GM18526 (cell line): Measurements from ENCODE around the gene GRAMD2B.

ENCODE experiments used
- POLR2A ChIP-seq: IDR thresholded peaks from 3 replicates; pipeline ENCODE4 v1.6.1; 2011; ENCODE audit not compliant: insufficient read length; ENCODE audit errors: extremely low read depth

Gene GRAMD2B

DNA sequence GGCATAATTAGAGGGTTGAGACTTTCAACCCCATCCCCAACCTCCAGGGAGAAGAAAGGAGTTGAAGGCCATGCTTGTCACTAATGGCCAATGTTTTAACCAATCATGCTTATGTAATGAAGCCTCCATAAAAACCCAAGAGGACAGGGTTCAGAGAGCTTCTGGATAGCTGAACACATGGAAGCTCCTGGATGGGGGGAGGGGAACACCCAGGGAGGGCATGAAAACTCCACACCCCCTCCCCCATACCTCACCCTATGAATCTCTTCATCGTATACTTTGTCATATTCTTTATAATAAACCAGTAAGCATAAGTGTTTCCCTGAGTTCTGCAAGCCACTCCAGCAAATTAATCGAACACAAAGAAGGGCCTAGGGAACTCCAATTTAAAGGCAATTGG, 90.1 kb downstream of the GRAMD2B start:
- TF ChIP-seq POLR2A, result no peak

DNA sequence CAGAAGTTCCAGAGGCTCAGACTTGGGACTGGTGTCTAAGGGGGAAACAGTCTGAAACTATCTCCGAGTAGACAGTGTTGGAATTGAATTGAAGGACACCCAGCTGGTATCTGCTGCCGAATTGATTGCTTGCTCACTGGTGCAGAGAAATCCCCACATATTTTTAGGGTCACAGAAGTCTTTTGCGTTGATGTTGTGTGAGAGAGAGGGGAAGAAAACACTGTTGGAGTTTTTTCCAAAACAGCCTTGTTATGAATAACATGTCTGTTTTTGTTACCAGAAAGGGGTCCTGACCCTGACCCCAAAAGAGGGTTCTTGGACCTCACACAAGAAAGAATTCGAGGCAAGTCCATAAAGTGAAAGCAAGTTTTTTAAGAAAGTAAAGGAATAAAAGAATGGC, 90.5 kb downstream of the GRAMD2B start:
- no peak for TF ChIP-seq POLR2A

DNA sequence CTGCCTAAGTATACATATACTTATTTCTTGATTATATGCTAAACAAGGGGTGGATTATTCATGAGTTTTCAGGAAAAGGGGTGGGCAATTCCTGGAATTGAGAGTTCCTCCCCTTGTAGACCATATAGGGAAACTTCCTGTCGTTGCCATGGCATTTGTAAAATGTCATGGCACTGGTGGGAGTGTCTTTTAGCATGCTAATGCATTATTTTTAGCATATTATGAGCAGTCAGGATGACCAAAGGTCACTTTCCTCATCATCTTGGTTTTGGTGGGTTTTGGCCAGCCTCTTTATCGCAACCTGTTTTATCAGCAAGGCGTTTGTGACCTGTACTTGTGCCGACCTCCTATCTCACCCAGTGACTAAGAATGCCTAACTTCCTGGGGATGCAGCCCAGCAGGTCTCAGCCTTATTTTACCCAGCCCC, 90.9 kb downstream of the GRAMD2B start:
- no peak for TF ChIP-seq POLR2A

DNA sequence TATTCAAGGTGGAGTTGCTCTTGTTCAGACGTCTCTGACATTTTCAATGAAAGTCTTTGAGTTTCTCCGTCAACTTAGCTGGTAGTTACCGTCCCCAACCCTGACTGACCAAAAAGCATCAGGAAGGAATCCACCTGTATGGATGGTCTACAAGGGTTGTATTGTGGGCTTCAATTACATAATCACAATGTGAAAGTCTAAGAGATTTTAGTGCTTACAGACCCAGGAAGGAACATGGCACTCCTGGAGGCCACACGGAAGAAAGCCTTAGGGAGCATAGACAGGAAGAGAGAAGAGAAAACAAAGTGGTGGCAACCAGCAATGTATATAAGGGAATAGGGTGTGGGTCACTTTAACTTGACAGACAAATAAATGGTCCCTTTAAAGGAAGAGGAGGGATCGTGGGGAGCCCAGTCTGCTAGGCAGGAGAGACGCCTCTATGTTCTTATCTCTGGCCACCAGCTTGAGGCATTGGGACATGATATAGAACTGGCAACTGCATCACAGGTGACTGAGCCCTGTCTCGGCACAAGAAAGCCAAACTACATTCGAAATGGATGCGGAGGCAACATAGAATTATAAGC, 91.4 kb downstream of the GRAMD2B start:
- TF ChIP-seq POLR2A, result no peak

DNA sequence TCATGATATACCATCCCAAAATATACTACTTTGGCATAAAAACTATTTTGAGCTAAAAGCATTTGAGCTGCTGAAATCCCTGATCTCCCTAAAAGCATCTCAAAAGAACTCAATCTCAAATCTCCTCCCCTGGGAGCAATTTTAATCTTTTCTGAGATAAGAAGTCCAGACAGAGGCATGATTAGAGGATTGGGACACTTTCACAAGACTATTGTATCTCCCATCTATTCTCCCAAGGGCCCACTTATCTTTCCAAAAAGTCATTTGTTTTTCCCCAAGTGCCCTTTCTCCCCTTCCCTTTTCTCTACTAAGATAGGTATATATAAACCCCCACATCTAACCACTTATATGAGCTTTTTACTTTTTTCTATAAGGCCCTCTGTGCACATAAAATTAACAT, 92.1 kb downstream of the GRAMD2B start:
- TF ChIP-seq POLR2A, result no peak

DNA sequence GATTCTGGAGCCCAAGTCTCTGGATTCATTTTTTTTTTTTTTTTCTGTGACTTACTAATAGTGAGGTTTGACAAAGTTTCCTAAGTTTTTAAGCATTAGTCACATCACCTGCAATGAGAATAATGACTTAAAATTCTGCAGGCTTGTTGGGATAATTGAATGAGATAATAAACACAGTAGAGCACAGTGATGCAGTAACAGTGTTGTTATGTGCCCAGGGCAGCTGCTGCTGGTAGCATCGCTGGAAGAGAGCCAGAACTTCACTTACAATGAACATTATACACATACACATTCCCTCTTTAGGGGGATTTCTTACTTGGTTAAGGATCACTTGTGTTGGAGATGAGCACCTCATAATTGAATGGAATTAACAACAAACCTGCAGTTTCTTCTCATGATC, 92.9 kb downstream of the GRAMD2B start:
- no peak for TF ChIP-seq POLR2A

DNA sequence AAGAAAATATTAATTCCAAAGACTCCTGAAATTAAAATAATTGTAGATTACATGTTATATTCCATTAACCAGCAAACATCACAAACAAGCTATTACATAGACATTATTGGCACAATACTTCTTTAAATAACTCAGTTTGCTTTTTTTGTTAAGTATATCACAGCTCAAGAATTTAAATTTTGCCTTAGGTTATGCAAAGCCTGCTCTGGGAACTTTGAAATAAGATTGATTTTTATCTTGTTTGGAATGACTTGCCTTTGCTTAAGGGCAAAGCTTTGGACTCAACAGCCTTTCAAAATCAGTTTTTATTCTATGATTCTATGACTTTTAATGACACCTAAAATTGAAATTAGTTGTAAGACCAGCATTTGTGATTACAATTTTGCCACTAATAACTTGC, 93.6 kb downstream of the GRAMD2B start:
- no peak for TF ChIP-seq POLR2A

DNA sequence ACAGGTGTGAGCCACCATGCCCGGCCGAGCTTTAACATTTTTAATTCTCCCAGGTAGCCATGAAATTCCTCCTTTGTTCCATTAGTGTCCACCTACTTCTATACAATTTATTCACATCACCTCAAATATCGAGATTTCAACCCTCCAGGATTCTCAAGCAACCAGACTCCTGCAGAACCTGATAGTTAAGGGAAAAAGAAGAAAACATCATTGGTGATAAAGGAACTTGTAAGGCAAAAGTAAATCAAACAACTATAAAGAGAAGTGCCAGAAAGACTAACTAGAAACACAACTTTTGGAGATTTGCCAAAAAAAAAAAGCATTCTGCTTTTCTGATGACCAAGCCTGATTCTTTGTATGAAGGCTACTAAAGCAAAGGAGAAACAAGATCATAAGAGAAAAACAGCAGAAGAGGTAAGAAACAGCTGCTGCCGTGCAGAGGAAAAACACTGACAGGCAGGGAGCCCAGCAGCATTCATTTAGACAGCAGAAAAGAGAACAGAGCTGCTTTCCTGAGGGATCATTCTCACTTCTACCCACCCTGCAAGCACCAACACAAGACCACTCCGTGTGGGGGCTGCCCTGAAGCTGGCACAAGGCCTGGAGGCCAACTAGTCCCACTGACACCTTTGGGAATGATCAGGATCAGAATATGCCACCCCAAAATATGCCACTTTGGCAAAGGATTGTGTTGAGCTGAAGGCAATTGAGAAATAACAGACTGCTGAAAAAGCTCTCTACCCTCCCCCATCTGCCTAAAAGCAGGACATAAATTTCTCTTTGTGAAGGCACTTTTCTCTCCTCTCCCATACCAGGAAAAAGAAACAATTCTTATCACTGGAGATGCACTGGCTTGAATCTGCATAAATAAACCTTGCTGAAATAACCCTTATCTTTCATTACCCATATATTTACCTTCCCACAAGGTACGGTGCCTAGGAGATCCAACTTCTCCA, 96.7 kb downstream of the GRAMD2B start:
- TF ChIP-seq POLR2A, result no peak

DNA sequence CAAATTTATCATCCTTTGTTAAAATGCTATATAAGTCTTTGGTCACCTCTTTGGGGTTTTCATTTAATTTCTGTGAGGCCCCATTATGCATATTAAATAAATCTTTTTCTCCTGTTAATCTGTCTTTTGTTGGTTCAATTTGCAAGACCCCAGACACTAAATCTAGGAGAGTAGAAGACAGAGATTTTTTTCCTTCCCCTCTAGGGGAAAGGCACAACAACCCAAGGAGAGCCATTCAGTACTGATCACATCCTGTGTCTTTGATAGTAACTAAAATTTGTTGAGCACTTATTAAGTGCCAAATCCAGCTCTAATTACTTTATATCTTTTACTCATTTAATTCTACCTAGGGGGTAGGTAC, 97.4 kb downstream of the GRAMD2B start:
- TF ChIP-seq POLR2A, result no peak

DNA sequence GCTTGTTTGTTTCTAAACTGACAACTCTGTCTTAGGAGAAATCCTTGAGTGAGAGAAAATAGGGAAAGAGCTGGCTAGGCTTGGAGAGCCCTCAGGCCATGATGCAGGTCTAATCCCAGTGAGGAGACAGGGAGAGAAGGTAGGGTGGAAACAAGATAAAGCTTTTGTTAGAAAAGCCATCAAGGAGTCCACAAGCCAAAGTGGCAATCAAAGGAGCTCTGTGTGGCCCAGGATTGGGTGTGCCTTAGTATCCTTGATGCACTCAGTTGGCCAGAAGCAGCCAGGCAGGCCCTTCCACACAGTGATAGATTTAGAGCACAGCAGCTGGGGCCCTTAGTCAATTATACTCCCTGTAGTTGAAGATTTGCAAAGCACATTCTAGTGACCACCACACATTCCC, 97.9 kb downstream of the GRAMD2B start:
- no peak for TF ChIP-seq POLR2A

DNA sequence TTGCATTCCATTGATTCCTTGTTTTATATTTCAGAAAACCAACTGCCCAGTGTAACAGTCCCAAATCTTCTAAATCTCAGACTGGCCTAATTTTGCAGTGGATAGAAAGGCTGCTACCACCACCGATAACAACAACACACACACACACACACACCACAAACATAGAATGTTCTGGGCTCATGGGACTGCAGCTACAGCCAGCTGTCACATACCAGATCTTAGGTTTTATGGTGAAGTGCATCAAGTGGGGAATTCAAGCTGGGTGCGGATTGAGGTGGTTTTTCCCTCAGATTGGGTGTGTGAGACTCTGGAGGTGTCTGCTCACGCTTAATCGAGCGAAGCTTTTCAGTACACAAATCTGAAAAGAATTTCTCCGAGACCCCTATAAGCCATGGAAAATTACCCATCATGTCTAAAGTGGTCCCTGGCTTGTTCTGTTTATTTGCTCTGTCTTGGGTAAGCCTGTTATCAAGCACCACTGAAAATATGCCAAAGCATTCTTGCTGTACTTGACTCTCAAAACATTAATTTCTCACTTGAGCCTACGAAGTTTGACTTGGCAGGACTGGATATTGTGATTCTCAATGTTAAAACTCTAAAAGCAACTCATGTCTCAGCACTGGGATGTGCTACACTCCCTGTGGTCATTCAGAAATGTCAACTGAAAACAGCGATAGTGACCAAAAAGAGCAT, 100.8 kb downstream of the GRAMD2B start:
- no peak for TF ChIP-seq POLR2A

DNA sequence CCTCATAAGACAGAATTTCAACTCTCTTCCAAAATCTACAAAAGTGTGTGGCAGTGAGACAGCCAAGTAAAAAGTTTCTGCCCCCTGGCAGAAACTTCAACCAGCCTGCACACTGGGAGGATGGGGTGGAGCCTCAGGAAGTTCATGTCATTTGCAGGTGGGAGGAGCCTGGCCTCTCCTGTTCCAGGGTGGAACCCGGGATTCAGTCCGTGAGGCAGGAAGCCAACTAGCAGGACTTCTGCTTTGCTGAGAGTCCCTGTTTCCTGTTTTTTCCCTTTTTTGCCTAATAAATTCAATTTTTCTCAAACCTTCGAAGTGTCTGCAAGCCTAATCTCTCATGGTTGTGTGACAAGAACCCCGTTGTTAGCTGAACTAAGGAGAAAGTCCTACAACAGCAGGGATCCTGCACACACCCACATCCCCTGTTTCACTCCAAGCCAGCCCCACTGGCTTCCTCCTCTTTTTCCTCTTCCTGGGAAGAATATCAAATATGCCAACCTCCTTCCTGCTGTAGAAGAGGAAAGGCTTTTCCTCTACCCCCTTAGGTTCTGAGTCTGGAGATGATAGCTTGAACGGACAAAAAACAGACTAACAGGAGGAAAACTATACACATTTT, 102.5 kb downstream of the GRAMD2B start:
- TF ChIP-seq POLR2A, result no peak

DNA sequence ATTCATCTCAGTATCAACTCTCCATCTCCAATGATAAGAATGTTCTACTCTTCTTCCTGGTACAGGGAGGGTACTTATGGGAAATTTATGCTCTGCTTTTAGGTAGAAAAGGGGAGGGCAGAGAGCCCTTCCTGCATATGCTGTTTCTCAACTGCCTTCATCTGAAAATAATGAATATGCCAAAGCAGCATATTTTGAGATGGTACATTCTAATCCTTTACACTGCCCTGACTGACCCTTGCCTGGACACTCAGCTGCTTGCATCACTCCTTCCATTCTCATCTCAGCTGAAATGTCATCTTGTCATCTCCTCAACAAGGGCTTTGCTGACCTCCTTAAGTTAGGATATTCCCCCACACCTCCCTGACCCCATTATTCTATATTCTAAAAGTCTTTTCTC, 103.3 kb downstream of the GRAMD2B start:
- TF ChIP-seq POLR2A, result no peak

DNA sequence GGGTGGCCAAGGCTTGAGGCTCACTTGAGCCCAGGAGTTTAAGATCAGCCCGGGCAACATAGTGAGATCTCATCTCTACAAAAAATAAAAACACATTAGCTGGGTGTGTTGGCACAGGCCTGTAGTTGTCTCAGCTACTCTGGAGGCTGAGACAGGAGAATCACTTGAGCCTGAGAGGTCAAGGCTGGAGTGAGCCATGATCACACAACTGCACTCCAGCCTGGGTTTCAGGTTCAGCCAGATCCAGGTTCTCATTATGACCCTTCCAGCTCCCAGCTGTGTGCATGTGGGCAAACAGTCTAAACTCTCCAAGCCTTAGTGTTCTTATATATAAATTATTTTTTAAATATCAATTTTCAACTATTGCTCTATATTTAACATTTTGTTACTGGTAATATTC, 103.9 kb downstream of the GRAMD2B start:
- no peak for TF ChIP-seq POLR2A

DNA sequence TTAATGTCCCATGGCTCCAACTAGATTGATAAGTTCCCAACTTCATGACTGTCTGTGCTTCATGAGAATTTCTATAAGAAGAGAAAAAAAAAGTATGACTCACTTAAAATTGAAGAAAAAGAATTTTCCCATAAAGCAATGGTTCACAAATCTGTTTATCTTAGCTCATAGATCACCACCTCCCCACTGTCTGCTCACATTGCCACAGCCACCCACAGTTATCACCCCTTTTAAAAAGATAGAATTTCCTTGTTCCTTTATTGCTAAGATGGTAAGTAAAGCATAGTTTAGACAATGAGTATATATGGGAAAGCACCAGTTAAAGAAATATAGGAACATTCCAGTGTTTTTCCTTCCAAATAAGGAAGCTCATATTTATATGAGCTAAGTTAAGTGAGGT, 104.7 kb downstream of the GRAMD2B start:
- TF ChIP-seq POLR2A, result no peak
